Measurements from ENCODE around the gene FHOD3. TPM values are rescaled to one million over a fixed set of nuclear protein-coding genes. Genes with fewer than 3 reads are reported as not detected.
A peak's percentile ranks its signal among the peaks of the same experiment; 100 is the strongest.

FHOD3 gene
- total RNA-seq, 2 donors from 2014 or later = 2.8 to 3.1 TPM

GRCh38 chr18:36828630-36829361, 531.3 kb downstream of the FHOD3 start, which contains the start of the genes KIAA1328 and TPGS2:
Gene KIAA1328 (plus strand): TSS chr18:36829127. CDS start chr18:36829139, 12 bp downstream.
Gene TPGS2 (minus strand): TSS chr18:36829002. CDS start chr18:36828767, 235 bp downstream.
- Histone ChIP-seq H3K4me3 (ENCODE audit: low read length) (peak within 1 kb of the TSS; percentile 100), H3K27ac (ENCODE audit: low read depth, low read length) (peak within 1 kb of the TSS; percentile 30)

More at GRCh38 chr18:36828630-36829361, 531.3 kb downstream of the FHOD3 start, which contains the start of the genes KIAA1328 and TPGS2:
- Mint-ChIP-seq H3K4me1 (peaks cover 17% of the 10 kb centered on the region), H3K27ac (peak within 1 kb of the TSS; percentile 96), H3K36me3 (ENCODE audit: low read depth) (peaks cover 14% of the 10 kb centered on the region), H3K27me3 (ENCODE audit: insufficient read depth) (peaks cover 2% of the 10 kb centered on the region), H3K9me3 (no peaks in the 10 kb centered on the region), H3K4me3 (peak within 1 kb of the TSS; percentile 96)
- Histone ChIP-seq H3K4me1 (ENCODE audit: control insufficient read depth, insufficient read depth, low read length) (no peaks in the 10 kb centered on the region), H3K9ac (ENCODE audit: extremely low read depth, low read length, poor library complexity, severe bottlenecking) (peak within 1 kb of the TSS; percentile 72), H3K27me3 (ENCODE audit: control insufficient read depth, insufficient read depth, low read length, poor library complexity, severe bottlenecking) (no peaks in the 10 kb centered on the region), H3K36me3 (ENCODE audit: control insufficient read depth, insufficient read depth, low read length) (peaks cover 15% of the 10 kb centered on the region), H3K9me3 (ENCODE audit: control insufficient read depth, low read length) (no peaks in the 10 kb centered on the region)
- 0 to 1% methylated on average over 15 to 83 of the region's 83 CpGs for WGBS, 2 experiments (ENCODE audit: insufficient coverage in 1 of 2, insufficient read length in 1 of 2)
- peak; percentile 77 for TF ChIP-seq CTCF (conservative IDR thresholded peaks at IDR 0.05)
- peak; percentile 96 for DNase-seq

Other genes with a start within 250 kb of the FHOD3 start
- 10 to 100 TPM; 90.5 to 97.7 TPM for gene RPRD1A, start 230.2 kb upstream of the FHOD3 start, total RNA-seq
- 10 to 100 TPM; 25.7 to 34.1 TPM for gene SLC39A6, start 168.4 kb upstream of the FHOD3 start, total RNA-seq
- 100 to 1,000 TPM; 125 to 129 TPM for gene ELP2, start 167.8 kb upstream of the FHOD3 start, total RNA-seq
- gene MOCOS, start 110.2 kb upstream of the FHOD3 start, total RNA-seq = 1 to 10 TPM in 1 of 2 donors, under 1 TPM in 1; 0.51 to 1.4 TPM